ENCODE measurements around the gene G6PD.

GRCh38 chrX:154534526-154535322 lies 11.9 kb downstream of the G6PD start:
- no peak for TF ChIP-seq GATA3 (IDR thresholded peaks at IDR 0.05; ENCODE audit: low read depth, low read length)
- no peak for TF ChIP-seq GATA2 (IDR thresholded peaks at IDR 0.05; ENCODE audit: low read depth, low read length)

Measured in SH-SY5Y (cell line).